Measurements from ENCODE around the gene TBC1D19.
"Not testable (repeated sequence)": the region's sequence is repeated elsewhere in the genome, so short reads cannot be mapped to it uniquely, and the experiment has no call there.

TBC1D19 gene

DNA sequence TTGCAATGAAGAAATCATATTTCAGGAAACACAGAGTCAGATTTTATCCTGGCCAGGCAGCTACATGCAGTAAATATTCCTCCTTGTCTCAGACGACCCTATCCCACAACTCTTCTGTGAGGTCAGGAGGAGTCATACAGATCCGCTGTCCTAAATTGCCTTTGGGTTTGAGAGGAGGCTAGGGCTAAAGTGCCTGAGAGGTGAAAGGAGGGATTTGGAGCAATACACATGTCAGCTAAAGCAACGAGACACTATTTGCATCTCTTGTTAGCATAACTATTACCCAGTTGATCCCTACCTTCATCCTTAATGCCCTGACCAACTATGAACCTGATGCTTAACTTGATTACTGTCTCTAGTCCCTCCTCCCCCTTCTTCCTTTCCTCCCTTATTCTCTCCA is 98.6 kb downstream of the TBC1D19 start:
- DNase-seq (ENCODE audit: low spot score), result no peak

DNA sequence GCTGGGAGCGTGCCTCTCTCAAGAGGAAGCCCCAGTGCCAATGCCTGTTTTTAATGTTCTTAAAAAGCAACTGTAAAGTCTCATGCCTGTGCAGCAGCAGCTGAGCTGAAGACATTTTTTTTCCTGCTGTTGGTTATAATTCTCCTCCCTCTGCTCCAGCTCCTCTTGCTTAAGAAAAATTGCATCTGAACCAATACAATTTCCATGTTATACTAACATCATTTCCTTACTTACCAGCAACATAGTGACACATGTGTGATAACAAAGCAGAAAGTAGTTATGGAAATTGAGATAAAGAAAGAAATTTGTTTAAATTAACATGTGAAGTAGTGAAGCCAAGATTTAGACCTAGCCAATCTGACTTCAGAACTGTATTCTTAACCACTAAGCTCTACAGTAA is 101.4 kb downstream of the TBC1D19 start:
- no peak for DNase-seq (ENCODE audit: low spot score)

DNA sequence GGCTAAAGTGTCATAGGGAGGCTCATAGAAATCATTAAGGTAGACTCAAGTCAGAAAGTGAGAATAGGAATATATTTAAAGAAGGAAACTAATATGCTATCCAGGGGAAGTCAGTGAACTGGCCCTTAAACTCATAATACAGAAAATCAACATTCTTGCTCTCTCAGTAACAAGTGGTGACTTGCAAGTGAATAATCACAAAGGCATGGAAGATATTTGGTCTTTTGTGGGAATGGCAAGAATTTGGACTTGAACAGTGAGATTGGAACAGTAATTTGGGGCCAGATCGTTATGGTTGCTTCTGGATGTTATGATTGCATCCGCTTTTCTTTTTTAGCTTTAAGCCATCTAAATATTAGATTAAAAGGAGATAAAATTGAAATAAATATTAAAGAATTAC is 103.8 kb downstream of the TBC1D19 start:
- no peak for DNase-seq (ENCODE audit: low spot score)

DNA sequence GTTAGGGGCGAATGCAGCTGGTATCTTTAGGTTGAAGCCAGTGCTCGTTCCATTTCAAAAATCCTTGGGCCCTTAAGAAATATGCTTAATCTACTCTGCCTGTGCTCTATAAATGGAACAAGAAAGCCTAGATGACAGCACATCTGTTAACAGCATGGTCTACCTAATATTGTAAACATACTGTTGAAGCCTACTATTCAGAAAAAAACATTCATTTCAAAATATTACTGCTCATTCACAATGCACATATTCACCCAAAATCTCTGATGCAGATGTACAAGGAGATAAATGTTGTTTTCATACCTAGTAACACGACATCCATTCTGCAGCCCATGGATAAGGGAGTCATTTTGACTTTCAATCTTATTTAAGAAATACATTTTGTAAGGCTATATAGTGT is 106.6 kb downstream of the TBC1D19 start:
- DNase-seq (ENCODE audit: low spot score), result no peak

DNA sequence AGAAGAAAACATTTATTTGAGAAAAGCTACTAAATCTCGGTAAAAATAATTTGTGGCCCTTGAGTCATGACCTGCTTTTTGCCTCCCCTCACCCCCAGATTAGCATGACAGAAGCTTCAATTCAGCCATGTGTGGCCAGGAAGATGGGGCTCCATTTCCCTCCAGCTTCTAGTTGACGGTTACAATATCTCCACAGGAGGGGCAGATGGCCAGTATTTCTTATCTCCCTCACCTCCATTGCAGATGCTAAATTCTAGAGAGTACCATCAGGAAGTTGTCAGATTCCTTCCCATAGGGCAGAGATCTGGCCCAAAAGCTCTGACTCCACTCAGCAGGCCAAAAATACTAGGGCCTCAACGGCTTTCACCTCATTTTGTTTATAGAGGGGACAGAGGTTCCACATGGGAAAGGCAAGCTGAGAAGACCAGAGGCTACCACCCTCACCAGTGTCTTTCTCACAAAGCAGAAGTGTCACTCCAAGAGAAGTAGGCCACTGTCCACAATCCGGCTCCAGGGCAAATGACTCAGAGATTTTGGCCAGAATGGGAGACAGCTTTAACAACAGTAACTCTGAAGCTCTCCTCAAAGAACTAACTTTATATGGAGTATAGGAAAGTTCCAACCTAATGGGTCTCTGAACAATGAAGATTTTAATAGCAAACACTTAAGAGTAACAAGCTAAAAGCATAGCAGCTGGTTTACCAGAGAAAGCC is 108.3 kb downstream of the TBC1D19 start:
- DNase-seq (ENCODE audit: low spot score), result no peak

DNA sequence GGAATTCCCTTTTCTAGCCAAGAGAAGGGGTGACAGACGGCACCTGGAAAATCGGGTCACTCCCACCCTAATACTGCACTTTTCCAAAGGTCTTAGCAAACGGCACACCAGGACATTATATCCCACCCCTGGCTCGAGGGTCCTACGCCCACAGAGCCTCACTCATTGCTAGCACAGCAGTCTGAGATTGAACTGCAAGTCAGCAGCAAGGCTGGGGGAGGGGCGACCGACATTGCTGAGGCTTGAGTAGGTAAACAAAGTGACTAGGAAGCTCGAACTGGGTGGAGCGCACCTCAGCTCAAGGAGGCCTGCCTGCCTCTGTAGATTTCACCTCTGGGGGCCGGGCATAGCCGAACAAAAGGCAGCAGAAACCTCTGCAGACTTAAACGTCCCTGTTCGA is 110.2 kb downstream of the TBC1D19 start:
- DNase-seq (ENCODE audit: low spot score), result not testable (repeated sequence)

DNA sequence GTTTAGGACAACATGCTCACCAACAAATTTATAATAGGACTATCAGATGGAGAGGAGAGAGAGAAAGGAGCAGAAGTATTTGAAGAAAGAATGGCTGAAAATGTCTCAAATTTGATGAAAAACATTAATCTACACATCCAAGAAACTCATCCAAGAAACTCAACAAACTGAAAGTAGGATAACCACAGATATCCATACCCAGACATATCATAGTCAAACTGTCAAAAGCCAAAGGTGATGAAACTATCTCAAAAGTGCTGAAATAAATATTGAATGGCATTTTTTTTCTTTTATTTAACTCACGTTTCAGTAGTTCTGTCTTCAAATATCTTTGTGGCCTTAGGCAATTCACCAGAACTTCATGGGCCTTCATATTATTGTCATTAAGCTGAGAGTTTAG is 116.2 kb downstream of the TBC1D19 start:
- no peak for DNase-seq (ENCODE audit: low spot score)

DNA sequence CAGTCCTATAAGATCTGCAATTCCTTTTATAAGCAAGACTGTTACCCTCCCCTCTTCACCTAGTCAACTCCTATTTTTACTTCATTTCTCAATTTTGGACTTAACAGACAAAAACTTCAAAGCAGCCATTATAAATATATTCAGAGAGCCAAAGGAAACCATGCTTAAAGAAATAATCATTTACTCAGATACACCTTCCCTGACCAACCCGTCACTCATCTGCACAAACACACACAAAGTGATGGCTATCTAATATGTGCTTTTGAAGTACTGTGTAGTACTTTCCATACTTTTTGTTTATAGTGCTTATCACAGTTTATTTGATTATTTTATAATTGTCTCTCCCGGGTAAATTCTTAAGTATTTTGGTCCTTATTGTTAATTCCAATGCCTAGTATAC is 117.2 kb downstream of the TBC1D19 start:
- no peak for DNase-seq (ENCODE audit: low spot score)

DNA sequence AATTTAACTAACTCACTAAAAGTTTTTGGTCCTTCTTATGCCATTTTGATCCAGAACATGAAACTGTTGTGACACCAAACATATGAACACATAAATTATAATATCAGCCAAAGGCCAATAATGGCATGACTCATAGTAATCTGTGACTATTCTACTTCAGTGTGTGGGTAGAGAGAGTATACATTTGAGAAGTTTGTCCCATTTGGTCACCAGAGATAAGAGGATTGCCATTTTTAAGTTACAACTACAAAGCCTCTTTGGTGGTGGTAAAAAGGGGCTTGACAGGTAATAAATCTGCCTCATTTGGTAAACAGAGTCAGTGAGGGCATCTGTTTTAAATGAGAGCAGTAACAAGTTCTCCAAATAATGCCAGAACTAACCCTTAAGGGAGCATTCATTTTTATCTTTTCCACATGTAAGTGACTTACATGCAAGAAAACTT is 117.9 kb downstream of the TBC1D19 start:
- no peak for DNase-seq (ENCODE audit: low spot score)

DNA sequence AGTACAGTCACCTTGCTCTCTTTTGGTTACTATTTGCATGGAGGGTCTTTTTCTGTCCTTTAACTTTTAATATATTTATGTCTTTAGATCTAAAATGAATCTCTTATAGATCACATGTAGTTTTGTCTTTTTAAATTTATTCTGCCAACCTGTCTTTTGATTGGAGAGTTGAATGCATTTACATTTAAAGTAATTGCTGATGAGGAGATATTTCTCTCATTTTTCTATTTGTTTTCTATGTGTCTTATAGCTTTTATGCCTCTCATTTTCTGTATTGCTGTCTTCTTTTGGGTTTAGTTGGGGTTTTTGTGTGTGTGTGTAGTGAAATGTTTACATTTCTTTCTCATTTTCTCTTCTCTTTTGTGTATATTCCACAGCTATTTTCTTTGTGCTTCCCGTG is 123.5 kb downstream of the TBC1D19 start:
- DNase-seq (ENCODE audit: low spot score), result no peak

DNA sequence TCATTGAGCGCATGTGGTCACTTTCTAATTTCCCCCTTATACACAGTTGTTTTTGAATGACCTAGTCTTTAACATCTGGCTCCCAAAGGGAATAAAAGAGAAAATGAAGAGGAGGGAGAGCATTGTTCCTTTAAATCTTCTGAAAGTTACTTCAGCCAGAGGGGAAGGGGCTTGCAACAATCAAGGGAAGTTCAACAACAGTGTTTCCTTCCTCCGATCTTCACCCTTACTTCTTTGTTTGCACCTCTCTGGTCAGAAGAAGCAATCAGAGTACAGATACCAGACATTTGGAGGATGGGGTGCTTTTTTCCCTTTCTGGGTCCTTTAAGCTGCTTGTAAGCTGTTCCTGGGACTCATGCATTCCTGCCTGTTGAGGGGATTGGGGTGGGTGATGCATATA is 125.4 kb downstream of the TBC1D19 start:
- no peak for DNase-seq (ENCODE audit: low spot score)

DNA sequence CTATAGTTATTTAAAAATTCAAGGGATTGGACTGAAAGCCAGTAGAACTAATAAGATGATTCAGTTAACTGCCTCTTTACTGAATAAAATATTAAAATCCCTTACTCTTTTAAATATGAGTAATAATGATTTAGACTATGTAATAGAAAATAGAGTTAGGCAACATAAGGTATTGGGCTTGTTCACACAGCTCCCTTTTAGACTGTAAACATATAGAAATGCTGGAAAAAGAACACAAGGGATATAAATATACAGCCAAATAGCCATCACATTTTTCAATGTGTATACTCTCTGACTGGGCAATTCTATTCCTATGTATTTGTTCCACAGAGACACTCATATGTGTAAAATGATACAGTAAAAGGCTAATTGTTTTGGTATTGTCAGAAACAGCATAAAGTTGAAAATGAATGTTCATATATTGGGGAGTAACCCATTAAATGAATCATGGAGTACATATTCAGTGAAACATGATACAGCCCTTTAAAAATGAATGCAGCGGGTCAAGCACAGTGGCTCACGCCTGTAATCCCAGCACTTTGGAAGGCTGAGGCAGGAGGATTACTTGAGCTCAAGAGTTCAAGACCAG is 129.8 kb downstream of the TBC1D19 start:
- DNase-seq (ENCODE audit: low spot score), result no peak

DNA sequence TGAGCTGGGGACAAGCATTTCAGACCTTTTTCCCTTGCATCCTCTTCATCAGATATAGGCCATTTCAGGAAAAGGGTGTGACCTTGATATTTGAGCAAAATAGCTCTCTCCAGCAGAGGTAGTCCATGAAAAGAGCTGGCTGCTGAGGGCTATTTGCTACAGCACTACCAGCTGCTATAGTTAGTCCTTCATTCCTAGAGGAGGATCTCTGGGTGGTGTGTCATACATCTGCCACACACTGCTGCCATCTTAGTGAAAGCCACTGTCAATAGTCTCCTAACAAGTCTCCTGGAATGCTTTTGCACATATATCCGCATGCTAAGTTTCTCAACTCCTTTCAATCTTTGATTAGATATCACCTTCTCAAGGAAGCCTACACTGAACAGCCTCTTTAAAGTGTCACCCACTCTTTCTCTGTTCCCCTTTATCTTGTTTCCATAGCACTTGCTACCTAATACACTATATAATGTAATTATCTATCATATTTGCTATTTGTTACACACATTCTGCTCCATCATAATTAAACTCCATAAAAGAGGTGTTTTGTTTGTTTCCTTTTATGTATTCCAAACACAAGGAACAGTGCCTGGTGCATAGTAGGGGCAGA is 131.9 kb downstream of the TBC1D19 start:
- DNase-seq (ENCODE audit: low spot score), result no peak

DNA sequence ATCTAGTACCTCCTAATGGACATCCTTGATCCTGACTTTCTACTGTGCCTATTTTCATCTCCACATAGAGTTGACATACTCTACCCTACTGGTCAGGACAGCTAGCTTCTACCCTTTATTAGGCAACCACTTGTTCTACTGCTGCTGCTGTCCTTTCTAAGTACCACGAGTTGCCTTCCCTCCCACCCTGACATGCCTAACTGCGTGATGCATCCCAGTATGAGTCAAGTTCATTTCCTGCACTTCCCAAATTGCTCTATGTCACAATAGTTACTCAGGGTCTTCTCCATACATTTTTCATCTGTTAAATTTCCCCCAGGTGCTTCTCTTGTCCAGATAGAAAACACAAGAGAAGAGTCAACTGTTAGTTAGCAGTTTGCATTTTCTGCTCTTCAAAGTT is 133.4 kb downstream of the TBC1D19 start:
- DNase-seq (ENCODE audit: low spot score), result no peak

DNA sequence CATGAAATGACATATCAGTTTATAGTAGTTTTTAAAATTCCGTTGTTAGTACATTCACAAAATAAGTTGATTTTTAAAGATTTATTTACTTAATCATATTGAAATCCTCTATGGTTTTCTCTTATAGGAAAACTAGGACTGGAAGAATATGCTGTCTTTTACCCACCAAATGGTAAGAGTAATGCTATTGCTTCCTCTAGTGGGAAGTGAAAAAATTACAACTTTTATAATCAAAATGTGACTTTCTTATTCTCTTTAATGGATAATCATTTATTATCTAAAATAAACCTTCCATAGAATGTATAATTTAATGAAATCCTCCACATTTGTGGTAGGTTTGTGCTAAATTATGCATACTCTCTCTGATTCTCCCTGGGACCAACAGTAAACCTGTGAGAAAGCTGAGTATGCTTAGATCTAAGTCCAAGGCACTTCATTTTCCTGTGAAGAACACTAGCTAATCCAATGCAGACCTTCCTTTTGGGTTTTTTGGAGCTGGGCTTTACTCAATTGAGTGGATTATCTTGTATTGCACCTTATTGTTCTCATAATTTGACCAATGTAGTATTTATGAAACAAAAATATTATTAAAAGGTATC is 136.2 kb downstream of the TBC1D19 start:
- peak; percentile 64 for DNase-seq (ENCODE audit: low spot score)

DNA sequence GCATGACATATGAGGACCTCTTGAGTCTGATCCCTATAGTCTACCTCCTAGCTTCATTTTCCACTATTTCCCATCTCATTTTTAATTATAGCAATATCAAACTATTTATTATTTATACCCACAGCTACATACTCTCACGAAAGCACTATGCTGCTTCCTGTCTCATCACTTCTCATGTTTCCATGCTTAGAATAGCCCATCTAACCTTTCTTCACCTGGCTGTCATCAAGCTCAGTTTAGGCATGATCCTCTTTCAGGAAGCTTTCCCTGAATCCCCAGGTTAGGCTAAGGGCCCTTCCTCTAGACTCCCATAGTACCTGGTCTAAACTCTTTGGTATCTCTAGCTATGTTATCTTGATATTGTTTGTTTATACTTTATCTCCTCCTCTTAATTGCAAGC is 137.8 kb downstream of the TBC1D19 start:
- DNase-seq (ENCODE audit: low spot score), result no peak

DNA sequence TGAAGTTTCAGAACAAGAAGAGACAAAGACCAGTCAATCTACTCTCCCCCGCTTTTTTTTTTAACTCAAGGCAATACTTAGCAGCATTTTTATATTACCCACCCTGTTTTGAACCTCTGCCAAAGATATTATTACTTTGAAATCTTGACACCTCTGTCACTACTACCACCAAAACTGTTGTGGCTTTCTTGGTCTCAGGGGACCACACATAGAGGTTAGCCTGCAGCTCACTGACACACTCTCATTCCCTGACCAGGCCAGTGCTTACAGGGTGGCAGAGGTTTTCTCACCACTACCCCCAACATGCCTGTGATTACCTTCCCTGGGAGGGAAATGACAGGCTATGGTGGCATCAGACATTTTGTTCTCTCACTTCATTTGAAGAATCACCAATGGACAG is 139.3 kb downstream of the TBC1D19 start:
- DNase-seq (ENCODE audit: low spot score), result no peak

DNA sequence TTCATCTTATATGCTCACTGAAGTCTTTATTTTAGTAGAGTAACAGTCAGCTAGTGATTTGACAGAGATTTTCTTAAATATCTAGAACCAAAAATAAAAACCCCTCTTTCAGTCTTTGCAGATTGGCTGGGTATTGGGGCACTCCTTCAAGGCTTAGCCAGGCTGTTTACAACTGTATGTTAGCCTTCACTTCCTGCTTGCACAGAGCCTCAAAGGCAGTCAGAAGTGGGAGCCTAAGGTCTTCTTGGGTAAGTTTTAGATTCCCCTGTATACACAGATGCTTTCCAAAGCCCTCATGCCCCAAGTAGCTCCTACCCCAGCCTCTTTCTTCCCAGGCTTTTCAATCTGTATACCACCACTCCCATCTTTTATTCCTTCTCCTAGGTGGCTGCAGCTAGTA is 140.7 kb downstream of the TBC1D19 start:
- no peak for DNase-seq (ENCODE audit: low spot score)

DNA sequence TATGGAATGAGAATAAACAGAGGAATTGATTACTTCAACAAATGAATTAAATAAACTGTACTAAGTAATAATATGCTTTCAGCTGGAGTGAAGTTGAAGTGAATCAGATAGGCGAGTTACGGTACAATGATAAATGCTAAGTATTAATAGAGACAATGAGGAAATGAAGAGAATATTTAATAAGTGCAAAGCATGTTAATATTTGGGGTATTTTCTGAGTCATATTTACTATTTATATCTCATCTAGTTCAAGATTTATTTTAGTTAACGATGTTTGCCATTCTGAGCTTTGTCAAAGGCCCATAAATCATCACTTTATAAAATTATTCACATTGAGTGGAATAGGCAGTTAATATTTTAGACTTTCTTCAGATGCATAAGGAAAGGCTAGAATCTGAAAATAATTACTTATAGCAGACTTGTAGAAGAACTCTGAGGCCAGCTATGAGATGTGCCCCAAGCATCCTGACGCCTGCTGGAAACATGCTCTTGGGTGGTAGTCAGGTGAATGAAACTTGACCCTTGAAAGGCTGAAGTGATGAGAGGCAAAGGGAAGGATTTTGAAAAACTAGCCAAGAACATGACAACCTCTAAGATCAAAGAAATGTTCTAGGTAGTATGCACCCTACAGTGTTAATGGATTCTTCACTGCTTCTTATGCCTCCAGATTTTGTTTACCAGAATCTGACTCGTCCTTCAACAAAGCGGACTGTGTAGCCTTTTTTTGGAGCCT is 142.9 kb downstream of the TBC1D19 start:
- no peak for DNase-seq (ENCODE audit: low spot score)

DNA sequence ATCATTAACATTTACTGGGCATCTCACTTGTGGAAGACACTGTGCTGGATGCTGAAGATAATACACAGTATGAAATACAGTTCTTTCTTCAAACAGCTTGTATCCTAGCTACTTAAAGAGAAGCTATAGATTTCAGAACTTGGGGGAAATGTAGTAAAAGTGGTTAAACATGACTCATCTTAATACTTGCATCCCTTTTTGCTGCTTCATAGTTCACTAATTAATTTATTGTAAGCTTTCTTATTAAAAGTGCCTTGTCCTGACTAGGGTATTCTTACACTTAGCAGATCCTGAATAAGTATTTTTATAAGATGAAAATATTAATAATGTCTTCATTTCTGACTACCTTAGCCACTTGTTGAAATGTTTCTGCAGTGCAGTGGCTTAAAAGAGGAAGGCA is 144.0 kb downstream of the TBC1D19 start:
- no peak for DNase-seq (ENCODE audit: low spot score)

DNA sequence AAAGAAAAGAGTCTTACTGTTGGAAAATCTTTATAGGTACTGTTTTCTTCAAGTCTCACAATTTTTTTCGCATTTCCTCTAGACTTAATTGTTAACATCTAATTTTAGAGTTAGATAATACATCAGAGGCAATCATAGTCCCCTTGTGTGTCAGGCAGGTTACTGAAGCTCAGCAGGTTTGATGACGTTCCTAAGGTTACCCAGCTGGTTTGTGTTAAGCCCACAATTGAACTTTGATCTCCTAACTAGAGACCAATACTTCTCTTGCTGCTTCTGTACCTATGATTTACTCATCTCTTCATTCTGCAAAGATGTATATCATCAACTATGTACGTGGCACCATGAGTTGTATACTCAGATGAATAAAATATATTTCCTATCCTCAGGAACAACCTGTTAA is 145.1 kb downstream of the TBC1D19 start:
- no peak for DNase-seq (ENCODE audit: low spot score)

DNA sequence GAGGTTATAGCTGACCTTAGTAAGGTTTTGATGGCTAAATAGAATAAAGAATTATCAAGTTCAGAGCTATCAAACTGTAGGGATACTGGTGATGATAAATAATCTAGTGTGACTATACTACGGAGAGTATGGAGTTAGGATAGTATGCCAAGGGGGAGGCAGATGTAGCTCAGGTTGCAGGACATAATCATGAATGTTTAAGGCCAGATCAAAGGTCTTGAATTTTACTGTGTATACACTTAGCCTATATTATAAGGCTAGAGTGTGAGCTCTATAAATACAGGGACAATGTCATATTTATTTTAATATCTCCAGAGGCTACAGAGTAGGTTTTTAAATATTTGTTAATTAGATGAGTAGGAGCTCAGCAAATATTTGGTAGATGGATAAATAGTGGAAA is 145.7 kb downstream of the TBC1D19 start:
- no peak for DNase-seq (ENCODE audit: low spot score)
